ENCODE results near the gene ANO1.
"Not testable (repeated sequence)": the region's sequence is repeated elsewhere in the genome, so short reads cannot be mapped to it uniquely, and the experiment has no call there.

ANO1 gene

GRCh38 chr11:70078095-70078780 is at the start of gene ANO1:
Gene ANO1, plus strand, starts transcription at chr11:70078317. Its CDS starts 290 bp downstream, at chr11:70078607.
- no peak for DNase-seq (ENCODE audit: low read depth)

- no peak for DNase-seq (ENCODE audit: low read depth)
Measured at GRCh38 chr11:70029115-70029860, 48.8 kb upstream of the ANO1 start.

- DNase-seq (ENCODE audit: low read depth) = no peak
Measured at GRCh38 chr11:70029861-70030380, 48.2 kb upstream of the ANO1 start.

DNA sequence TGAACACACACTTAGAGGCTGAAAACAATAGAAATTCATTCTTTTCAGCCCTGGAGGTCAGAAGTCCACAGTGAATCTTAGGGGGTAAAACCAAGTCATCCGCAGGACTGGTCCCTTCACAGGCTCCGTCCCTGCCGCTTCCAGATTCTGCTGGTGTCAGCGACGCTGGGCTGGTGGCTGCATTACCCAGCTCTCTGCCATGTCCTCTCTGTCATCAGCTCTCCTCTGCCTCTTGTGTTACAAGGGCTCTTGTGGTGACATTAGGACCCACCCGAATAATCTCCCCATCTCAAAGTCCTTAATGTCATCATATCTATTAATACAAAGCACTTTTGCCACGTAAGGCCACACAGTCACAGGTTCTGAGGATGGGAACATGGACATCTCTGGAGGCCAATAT is 47.7 kb upstream of the ANO1 start:
- no peak for DNase-seq (ENCODE audit: low read depth)

DNA sequence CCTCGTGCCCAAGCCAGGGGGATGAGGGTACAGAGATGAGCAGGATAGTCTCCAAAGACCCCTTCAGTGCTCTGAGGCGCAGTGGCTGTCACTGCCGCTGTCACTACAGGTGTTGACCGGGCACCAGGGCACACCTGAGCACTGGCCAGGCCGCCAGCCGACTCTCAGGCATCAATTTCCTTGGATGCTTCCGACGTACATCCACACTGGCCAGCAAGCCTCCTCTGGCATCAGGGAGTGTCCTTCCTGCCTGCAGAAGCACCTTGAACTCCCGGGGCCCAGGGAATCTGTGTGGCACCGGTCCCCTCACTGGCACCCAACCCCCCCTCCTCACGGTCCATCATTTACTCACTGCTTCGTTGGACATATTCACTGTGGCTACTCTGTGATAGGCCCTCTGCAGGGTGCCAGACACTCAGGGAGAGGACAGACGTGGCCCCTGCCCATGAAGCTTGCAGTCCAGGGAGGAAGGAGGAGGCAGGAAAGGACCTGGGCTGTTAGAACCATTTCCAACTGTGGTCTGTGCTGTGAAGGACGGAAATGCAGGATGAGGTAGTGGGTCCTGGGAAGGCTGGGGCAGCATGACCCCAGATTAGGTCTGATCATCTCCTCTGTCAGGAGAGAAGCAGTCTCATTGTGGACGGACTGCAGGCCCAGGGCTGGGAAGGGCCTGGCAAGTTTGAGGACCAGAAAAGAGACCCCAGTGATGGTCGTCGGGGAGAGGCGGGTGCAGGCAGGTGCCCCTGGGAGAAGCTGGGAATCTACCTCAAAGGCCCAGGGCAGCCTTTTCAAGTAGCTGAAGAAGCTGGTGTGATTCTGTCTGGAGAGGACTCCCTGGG is 46.3 kb upstream of the ANO1 start:
- no peak for DNase-seq (ENCODE audit: low read depth)

GRCh38 chr11:70032470-70032795 is 45.7 kb upstream of the ANO1 start:
- DNase-seq (ENCODE audit: low read depth) = no peak

DNA sequence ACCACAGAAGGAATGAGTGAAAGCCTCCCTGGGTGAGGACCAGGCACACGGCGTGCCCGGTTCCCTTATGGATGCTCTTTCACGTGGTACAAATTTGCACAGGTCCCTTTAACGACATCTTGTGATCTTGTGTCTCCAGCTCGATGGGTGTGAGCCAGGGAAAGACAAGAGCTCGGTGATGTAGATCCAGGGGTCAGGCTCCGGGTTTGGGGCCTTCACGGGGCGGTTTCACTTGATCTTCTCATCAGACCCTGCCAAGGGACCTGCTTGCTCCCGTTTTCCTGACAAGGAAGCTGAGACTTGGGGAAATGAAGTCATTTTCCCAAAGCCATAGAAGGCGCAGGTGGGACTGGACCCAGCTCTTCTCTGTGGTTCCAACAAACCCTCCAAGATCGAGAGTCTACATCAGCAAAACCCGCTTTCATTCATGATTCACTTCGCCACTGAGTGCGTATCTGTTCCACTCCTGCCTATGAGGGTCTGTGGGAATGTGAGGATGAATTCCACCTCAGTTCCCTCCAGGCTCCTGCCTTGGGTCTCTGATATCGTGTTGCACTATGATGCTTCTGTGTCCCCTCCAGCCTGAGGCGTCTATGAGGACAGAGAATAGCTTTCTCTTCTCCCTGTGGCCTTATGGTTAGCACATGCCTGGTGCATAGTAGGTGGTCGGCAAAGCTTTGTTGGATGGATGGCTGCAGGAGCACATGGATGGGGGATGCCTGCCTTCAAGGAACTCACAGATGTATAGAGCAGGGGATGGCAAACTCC is 45.0 kb upstream of the ANO1 start:
- no peak for DNase-seq (ENCODE audit: low read depth)

GRCh38 chr11:70033711-70034070 is 44.4 kb upstream of the ANO1 start:
- DNase-seq (ENCODE audit: low read depth) = no peak

GRCh38 chr11:70034740-70035365 is 43.3 kb upstream of the ANO1 start:
- DNase-seq (ENCODE audit: low read depth) = no peak

- not testable (repeated sequence) for DNase-seq (ENCODE audit: low read depth)
Measured at GRCh38 chr11:70035665-70036064, 42.5 kb upstream of the ANO1 start.

- DNase-seq (ENCODE audit: low read depth) = no peak
Measured at GRCh38 chr11:70036971-70037882, 40.9 kb upstream of the ANO1 start.

DNA sequence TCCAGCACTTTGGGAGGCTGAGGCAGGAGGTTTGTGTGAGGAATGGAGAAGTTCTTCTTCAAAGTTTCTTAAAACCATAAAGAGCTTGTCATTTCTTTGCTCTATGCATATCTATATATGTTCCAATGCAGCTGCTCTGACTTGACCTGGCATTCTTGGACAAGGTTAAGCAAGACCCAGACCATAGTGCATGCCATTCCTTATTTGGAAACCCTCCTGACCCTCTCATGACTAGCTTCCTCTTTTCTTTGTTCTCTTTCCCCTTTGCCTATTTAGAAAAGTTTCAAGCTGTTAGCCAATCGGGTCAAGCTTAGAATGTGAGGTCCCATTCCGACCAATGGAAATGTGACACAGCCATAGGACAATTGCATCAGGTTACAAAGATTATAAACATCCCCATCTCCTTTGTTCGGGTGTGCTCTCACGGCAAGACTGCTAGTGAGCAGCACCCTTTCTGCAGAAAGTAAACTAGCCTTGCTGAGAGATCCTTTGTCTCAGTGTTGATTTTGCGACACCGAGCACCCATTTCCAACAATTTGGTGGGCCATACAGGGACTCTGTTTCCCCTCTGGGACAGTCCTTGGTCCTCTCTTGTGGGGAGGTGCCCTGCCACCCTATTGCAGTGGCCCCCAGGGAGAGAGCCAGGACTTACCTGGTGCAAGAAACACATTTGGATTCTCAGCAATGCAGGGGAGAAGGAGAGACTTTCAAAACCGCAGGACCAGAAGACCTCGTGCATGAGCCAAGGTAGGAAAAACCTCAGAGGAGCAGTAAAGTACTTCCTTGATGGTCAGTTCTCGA is 39.9 kb upstream of the ANO1 start:
- no peak for DNase-seq (ENCODE audit: low read depth)

- no peak for DNase-seq (ENCODE audit: low read depth)
Measured at GRCh38 chr11:70040452-70040851, 37.7 kb upstream of the ANO1 start.

DNA sequence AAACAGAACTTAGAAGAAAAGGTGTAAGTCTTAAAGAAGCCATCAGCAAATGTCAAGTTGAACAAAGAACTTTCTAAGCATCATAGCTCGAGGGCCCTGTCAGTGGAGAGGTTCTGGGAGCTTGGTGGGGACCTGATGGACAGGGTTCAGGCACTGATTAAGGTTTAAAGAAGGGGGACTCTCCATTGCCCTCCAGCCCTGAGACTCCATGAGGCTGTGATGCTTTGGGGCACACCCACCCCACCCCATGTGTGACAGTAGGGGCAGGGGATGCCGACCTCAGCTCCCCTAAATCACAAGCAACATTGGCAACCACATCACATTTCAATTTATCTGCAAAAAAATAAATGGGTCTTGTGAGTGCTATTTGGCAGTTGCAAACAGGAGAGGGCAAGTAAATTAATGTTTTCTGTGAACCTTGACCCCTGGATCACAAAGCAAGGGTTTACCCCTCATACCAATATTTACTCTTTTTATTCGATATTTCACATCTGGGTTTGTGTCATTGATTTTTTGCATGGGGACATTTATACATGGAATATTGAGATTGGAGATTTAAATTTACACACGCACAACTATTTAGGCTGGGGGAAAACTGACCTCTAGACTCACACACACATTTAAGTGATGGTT is 37.1 kb upstream of the ANO1 start:
- no peak for DNase-seq (ENCODE audit: low read depth)

DNA sequence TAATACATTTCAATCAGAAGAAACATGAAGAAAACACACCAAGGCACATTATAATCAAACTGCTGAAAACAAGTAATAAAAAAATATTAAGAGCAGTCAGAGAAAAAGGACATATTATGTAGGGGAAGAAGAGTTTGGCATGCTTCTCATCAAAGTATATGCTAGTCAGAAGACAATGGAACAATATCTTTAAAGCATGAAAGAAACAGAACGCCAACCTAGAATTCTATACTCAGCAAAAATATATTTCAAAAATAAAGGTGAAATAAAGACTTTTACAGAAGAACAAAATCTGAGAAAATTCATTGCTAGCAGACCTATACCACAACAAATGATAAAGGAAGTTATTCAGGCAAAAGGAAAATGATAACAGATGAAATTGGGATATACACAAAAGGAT is 34.6 kb upstream of the ANO1 start:
- DNase-seq (ENCODE audit: low read depth) = no peak

DNA sequence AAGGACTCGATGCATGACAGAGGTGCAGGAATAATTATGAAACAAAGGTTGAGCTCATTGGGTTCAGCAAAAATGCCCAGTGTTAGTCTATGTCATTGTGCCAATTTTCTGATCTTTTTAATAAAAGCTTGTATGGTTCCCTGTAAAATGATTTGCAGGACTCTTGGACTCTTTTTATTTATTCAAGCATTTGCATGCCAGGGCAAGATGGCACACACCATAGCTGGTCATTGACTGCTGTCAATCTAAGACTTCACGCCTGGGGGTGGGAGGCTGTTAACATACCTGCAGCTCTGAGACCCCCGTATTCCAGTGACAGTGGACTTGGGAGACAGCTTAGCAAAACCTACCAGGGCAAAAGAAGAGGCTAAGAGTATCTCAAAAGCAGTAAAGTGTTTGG is 32.0 kb upstream of the ANO1 start:
- no peak for DNase-seq (ENCODE audit: low read depth)

DNA sequence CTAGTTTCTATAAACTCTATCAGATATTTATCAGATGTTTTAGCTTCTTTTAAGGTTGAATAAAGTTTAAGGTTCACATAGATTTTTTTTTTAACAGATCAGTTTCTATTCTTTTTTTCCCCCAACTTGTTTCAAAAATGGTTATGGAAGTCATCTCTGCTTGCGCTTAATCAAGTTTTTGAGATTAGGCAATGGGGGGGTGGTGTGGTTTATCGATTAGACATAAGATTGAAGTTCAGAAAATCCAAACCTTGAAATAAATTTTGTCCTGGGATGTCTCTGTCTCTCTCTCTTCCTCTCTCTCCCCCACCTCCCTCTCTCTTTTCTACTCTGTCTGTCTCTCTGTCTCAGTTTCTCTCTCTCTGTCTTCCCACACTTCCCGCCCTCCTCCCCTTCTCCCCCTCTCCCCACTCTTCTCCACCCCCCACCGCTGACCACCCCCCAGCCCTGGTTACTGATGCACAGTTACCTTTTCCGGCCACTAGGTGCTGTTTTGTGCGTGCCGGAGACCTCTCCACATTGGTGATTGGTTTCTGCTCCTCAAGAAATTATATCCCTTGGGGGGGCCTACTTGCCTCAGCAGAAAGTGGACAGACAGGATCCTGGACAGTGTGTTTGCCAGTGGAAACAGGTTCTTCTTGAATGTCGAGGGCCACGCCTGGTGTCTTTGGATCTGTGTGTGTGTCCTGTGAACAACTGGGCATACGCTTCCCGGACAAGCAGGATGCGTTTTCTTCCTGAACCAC is 29.7 kb upstream of the ANO1 start:
- no peak for DNase-seq (ENCODE audit: low read depth)

DNA sequence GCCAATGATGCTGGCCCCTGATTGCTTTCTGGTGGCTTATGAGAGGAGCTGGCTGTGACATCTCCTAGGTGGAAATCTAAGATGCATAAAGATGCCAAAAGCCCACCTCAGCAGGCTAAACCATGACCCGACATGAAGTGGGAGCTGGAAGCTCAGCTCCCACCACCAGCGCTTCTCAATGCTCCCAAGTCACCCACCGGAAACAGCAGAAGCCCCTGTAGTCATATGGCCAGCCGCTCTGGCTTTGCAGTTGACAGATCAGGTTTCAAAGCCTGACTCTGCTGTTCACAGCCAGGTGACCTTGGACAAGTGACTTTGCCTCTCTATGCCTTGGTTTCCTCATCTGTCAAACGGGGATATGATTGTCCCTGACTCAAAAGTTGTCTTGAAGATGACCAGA is 29.1 kb upstream of the ANO1 start:
- DNase-seq (ENCODE audit: low read depth) = no peak
